Left ventricle myocardium superior (tissue), 1 donor: ENCODE results near the gene ACSL4. TPM values are rescaled to one million over a fixed set of nuclear protein-coding genes. Genes with fewer than 3 reads are reported as not detected.
"Not testable (repeated sequence)": the region's sequence is repeated elsewhere in the genome, so short reads cannot be mapped to it uniquely, and the experiment has no call there.

Experiments used
- ATAC-seq: fragments of 200-7000 bp; cut with Tn5 transposase; one replicate; pipeline ENCODE4 v1.9.1; 2020; ENCODE audit warnings: mild to moderate bottlenecking, moderate library complexity
- DNase-seq: peaks from one replicate; pipeline ENCODE4 v3.0.0-alpha.2; 2020
- intact Hi-C: fragments of 100-400 bp; cut with micrococcal nuclease; formaldehyde crosslinking; loops from one replicate; pipeline ENCODE4 v1.11.0; 2022
- long read RNA-seq: library from polyadenylated mRNA; unstranded; transcript quantifications from one replicate; pipeline ENCODE4 v2.0.0, GENCODE V29; 2021
- total RNA-seq: library from RNA; stranded (reverse); fragmentation: NEBNext Ultra II Directional; extraction: Animal tissue kit (Norgen Biotek cat#: 25700); gene quantifications from one replicate; pipeline ENCODE4 v1.2.1, GENCODE V29; 2021
- donor health status: DM: no; HTN: yes; CAD: no; lungs with severe emphysema.

ACSL4 gene
- total RNA-seq, result 33.0 TPM
- long read RNA-seq, full-length matches to known transcripts, result 8 of 48 reads
- long read RNA-seq, partial matches to known transcripts, result 32 of 48 reads
- long read RNA-seq, other reads (novel, unspliced or antisense), result 8 of 48 reads

DNA sequence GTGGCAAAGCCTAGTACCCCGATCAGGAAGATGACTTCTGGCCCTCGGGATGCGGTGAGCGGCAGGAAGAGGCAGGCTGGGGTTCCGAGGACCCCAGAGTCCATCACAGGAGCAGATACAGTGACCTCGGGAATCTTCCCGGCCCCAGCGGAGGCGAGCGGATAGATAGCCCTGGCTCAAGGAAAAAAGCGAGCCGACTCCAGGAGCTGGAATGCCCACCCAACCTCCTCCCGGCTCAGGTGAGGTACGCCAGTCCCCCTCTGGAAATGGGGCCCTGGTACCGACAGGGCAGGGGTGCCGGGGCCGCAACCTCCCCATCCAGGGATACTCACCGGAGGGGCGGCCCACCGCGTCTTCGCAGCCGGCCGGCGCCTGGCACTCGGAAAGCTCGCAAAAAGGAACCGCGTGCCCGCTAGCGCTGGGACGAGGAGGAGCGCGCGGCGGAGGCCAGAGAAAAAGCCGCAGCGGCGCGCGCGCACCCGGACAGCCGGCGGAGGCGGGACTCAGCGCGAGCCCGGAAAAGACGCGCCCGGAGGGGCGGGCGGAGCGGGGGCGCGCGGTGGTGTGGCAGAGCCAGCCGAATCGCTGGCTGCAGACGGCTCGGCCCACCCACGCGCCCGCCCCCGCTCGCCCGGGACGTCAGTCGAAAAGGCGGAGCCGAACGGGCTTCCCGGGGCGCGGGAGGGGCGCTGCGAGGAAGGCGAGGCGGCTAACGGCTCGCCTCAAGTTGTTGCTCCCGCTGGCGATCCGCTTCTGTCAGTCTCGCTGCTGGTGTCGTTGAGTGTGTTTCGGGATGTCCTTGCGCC is at the start of gene ACSL4:
ACSL4 (minus strand) TSS at position 451 of the 806 bp plus-strand sequence. CDS start 49,894 bp downstream, outside the sequence.
- ATAC-seq, result peak; percentile 100
- intact Hi-C loops, result no loop called here
- peak; percentile 94 for DNase-seq

DNA sequence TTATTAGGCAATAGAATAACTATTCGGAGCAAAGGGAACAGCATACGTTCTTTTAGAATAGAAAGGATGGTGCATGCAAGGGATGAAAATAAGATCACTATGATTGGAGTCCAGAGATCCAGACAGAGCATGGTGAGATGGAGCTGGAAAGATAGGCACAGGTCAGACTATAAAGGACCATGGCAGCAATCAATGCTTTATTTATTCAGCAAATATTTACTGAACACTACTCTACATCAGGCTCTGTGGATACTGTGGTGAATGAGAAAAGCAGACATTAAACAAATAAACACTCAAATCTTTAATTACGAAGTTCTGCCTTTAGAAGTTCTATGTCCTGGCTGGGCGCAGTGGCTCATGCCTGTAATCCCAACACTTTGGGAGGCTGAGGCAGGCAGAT is 44.7 kb upstream of the ACSL4 start:
- DNase-seq (no peak), ATAC-seq (no peak)
- intact Hi-C loops, result no loop called here

DNA sequence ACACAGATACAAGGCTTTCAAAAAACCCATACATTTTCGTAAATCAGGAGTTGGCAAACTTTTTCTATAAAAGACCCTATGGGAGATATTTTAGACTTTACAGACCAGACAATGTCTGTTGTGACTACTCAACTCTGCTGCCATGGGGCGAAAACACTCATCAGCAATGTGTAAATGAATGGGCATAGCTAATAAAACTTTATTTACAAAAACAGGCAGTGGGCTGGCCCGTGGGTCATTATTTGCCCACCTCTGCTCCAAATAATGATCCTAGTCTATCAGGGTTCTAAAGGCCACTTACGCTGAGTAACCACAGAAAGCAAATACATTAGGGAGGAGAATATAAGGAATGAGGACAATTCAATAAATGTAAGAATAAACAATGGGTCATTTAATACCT is 43.9 kb upstream of the ACSL4 start:
- intact Hi-C loops, result no loop called here
- no peak for DNase-seq
- ATAC-seq, result no peak

DNA sequence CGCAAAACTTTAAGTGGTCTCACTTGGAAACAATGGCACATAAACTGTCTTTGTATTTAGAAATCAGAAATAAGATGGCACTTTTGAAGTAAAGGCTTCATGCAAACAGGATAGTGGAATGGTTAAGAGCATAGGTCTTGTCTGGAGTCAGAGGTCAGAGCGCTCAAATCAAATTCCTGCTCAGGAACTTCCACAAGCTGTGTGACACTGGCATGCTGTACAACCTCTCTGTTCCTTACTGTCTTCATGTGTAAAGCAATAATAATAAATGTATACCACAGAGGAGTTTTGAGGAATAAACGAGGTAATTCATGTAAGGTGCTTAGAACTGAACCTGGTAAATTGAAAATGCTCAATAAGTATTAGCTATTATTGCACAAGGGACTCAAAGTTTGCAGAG is 43.4 kb upstream of the ACSL4 start:
- ATAC-seq, result no peak
- intact Hi-C loops, result no loop called here
- DNase-seq, result no peak

DNA sequence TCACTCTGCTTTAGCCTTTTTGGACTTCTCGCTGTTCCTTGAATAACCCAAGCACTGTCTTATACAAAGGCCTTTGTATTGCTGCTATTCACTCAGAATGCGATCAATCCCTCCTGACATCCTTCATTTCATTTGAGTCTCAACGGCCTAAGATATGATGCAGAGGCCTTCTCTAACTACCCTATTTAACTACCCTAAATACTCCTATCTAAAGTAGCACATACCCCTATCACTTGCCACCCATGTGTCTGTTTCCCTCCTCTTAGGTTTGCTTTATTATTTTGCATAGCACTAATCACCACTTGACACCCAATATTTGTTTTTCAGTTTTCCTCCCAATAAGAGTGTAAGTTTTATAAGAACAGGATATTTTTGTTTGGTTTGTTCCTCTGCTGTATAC is 42.3 kb upstream of the ACSL4 start:
- intact Hi-C loops, result no loop called here
- ATAC-seq (no peak), DNase-seq (no peak)

DNA sequence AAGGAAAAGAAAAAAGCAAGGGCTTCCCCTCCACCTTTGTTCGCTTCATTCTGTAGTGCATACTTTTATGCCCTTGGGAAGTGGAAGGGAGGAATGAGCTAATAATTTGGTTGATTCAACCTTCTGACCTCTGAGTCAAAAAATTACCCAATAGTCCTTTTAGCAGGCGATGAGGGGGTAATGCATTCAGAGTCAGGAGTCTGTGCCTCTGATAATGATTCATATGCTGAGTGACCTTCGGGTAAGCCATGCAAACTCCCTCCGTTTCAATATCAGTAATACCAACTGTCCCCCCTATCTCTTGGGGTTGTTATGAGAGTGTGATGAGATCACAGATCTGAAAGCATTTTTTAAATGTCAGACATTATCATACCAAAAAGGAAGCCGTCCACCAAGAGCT is 41.6 kb upstream of the ACSL4 start:
- ATAC-seq (peak; percentile 78), DNase-seq (no peak)
- intact Hi-C loops, result no loop called here

DNA sequence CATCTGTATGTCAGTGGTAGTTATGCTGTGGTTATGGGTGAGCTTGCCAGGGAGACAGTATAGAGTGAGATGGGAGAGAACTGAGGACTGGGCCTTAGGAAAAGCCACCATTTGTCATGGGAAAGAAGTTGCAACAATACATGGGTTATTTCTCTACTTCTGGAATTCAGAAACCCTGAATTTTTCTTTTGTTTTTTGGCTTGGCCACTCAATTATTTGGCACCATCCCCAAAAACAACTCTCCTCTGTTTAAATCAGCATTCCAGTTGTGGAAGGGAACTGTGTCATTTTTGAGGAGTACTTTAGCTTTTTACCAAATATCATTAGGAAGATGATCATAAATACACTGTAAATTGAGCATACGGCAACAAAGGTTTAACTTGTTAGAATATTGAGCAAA is 41.1 kb upstream of the ACSL4 start:
- ATAC-seq (no peak), DNase-seq (no peak)
- intact Hi-C loops, result no loop called here

DNA sequence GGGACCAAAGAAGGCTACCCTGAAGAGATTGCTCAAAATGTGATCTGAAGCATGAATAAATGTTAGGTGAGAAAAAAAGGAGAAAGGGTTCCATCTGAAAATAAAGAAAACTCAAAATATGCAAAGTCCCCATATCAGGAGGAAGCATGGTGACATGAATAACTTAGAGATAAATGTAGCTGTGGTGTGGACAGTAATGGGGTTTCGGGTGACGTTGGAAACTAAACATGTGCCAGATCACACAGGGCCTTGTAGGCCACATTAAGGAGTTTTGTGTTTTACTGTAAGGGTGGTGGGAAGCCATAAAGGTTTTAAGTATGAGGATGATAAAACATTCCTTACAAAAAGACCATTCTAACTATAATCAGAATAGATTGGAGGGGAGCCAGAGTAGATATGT is 40.3 kb upstream of the ACSL4 start:
- ATAC-seq (no peak), DNase-seq (no peak)
- intact Hi-C loops, result no loop called here

DNA sequence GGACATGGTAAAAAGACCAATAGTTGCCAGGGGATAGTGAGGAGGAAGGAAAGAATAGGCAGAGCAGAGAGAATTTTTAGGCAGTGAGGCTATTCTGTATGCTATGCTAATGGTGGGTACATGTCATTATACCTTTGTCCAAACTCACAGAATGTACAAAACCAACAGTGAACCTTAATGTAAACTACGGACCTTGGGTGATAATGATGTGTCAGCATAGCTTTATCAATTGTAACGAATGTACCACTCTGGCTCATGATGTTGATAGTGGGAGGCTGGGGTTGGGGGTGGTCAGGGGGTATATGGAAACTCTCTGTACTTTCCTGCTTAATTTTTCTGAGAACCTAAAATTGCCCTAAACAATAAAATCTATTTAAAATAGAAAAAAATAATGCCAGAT is 37.7 kb upstream of the ACSL4 start:
- ATAC-seq, result no peak
- intact Hi-C loops, result no loop called here
- DNase-seq, result no peak

DNA sequence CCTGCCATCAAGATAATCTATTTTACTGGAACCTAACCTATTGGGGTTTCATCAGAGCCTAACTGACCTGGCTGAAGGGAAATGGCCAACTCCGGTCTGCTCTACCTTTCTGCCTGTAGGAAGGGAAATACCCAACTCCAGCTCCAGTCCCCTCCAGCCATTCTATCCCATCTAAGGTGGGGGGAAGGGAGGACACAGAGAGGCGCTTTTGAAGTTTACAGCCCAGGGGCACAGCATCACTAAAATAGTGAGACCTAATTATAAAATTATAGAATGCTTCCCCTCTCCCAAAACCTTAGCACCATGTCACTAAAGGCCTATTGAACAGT is 27.8 kb upstream of the ACSL4 start:
- intact Hi-C loops, result no loop called here
- DNase-seq (no peak), ATAC-seq (no peak)

DNA sequence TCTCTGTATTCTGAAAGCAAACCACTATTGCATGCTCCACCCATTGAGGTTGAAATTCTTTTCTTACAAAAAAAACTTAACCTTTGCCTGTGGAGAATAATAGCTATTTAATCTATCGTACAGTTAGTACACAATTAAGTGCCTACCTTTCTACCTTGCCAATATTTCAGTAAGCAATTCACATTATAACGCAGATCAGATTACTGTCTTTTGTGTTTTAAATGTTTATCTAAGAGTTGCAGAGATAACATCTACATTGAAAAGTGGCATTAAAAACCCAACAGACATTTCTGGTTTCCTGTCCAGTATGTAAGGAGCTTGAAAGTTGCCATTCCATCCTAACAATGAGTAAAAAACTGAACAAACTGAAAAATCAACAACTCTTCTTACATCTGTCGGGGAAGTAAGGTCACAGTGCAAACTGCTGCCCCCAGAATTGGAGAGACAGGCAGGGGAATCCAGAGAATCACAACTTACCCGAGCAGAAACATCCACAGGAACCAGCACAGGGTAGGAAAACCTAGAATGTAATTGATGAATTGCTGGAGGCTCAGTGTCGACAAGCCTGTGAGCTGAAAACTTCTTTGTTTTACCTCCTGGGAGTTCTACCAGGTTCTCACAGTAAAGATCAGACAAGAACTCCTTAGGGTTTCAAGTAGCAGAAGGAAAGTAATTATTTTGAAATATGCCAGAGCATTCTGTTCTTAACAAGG is 27.3 kb upstream of the ACSL4 start:
- intact Hi-C loops, result no loop called here
- DNase-seq (no peak), ATAC-seq (no peak)

DNA sequence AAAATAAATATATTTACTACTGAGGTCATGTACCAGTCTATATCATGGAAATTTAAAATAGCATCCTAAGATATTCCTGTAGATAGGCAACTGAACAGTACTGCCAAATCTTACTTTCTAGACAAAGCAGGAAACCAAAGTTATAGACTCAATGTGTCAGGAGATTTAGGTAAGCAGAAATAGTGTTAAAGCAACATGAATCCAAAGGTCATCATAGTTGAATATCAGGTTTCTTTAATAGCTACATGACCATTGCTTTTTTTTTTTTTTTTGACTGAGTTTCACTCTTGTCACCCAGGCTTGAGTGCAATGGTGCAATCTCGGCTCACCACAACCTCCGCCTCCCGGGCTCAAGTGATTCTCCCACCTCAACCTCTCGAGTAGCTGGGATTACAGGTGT is 20.2 kb upstream of the ACSL4 start:
- no peak for DNase-seq
- no peak for ATAC-seq
- intact Hi-C loops, result no loop called here

DNA sequence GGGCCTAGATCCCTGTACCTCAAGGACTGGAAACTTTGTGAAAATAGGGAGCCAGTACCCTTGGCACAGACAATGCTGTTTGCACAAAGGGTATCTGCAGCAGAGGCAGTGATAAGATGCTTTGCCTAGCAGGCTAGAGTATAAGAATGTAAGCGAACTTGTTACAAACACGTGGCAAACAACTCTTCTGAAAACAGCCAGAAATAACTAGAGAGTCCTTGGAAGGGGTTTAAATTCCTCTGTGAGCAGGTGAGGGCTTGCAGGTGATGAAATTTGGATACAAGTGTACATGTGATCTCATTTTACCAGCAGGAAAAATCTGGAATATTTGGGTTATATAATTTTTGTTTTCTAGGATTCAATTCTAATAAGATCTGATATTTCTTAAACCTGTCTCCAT is 18.6 kb upstream of the ACSL4 start:
- ATAC-seq (no peak), DNase-seq (no peak)
- intact Hi-C loops, result no loop called here

DNA sequence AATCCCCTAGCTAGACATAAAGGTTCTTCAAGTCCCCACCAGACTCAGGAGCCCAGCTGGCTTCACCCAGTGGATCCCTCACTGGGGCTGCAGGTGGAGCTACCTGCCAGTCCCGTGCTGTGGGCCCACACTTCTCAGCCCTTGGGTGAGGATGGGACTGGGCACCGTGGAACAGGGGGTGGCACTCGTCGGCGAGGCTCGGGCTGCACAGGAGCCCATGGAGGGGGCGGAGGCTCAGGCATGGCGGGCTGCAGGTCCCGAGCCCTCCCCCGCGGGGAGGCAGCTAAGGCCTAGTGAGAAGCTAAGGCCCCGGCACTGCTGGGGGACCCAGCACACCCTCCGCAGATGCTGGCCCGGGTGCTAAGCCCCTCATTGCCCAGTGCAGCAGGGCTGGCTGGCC is 16.1 kb upstream of the ACSL4 start:
- ATAC-seq (no peak), DNase-seq (no peak)
- intact Hi-C loops, result no loop called here

DNA sequence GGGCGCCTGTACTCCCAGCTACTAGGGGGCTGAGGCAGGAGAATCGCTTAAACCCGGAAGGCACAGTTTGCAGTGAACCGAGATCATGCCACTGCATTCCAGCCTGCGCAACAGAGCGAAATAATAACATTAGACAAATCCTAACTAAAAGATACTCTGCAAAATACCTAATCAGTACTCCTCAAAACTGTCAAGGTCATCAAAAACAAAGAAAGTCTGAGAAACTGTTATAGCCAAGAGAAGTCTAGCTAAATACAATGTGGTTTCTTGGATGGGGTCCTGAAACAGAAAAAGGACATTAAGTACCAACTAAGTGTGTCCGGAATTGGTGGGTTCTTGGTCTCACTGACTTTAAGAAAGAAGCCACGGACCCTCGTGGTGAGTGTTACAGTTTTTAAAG is 14.6 kb upstream of the ACSL4 start:
- no peak for DNase-seq
- intact Hi-C loops, result no loop called here
- ATAC-seq, result no peak

DNA sequence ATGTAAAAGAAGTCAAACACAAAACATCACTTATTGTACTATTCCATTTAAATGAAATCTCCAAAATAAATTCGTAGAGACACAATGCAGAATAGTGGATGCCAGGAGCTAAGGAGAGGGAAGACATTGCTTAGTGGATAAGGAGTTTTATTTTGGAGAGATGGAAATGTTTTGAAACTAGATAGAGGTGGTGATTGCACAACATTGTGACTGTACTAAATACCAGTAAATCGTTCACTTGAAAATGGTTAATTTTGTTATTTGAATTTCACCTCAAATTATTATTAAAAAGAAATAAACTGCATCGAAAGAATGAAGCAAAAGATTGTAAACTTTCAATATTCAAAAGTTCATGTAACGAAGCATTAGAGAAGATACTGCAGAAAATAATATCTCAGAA is 9.7 kb upstream of the ACSL4 start:
- intact Hi-C loops, result no loop called here
- ATAC-seq (no peak), DNase-seq (no peak)

DNA sequence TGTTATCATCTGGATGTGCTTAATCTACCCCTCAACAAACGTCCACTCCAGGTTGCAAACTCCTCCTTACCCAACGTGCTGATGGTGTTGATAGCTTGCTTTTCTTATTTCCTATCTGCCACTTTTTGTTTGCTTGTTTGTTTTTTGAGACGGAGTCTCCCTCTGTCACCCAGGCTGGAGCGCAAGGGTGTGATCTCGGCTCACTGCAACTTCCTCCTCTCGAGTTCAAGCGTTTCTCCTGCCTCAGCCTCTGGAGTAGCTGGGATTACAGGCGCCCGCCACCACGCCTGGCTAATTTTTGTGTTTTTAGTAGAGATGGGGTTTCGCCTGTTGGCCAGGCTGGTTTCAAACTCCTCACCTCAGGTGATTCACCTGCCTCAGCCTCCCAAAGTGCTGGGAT is 7.8 kb upstream of the ACSL4 start:
- intact Hi-C loops, DNase-seq, ATAC-seq: not testable (repeated sequence)

DNA sequence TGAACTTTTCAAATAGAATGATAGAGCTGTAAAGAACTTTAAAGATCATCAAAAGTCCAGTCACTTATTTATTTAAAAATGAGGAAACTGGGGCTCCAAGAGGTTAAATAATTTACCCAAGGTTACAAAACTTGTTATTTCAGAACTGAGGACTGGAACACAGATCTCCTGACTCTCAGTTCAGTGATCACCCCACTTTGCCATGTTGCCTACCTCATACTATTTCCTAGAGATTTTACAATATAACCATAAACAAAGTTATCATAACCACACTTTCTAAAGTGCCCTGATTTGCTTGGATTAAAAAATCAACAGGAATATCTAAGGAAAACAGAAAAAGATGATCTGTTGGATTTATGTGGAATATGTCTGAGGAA is 7.4 kb upstream of the ACSL4 start:
- intact Hi-C loops, result no loop called here
- ATAC-seq (no peak), DNase-seq (no peak)

DNA sequence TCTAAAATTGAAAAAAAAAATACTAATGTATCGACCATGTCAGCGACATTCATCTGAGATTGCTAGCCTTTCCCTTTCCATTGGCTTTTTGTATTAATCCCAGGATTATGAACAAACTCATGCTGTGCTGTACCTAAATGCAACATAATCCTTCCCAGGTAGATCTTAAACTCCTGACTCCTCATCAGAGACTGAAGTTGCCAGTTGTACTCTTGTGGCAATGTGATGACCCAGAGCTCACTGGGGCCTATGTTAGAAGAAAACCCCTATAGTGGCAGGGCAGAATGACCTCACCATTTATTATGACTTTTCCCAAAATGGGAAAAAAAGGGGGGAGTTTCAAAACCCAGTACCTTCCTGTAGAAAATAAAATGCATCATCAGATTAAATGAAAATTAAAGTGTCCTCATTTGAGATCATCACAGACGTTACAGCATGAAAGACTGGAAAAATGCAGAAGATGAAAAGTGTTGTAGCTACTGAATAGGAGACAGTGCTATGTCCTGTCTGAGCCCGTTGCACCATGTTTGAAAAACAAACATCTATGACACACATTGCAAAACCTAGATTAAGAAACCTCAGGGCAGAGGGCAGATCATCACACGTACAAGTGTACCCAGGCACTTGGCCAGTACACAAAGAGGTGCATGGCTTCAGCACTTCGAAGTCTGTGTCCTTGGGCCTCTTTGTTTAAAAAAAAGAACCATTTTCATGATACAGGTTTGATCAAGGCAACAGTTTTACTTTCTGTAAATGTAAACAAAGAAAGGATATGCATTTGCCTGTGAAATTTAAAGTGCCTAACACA is 6.8 kb upstream of the ACSL4 start:
- intact Hi-C loops, result no loop called here
- DNase-seq, result no peak
- ATAC-seq, result no peak

DNA sequence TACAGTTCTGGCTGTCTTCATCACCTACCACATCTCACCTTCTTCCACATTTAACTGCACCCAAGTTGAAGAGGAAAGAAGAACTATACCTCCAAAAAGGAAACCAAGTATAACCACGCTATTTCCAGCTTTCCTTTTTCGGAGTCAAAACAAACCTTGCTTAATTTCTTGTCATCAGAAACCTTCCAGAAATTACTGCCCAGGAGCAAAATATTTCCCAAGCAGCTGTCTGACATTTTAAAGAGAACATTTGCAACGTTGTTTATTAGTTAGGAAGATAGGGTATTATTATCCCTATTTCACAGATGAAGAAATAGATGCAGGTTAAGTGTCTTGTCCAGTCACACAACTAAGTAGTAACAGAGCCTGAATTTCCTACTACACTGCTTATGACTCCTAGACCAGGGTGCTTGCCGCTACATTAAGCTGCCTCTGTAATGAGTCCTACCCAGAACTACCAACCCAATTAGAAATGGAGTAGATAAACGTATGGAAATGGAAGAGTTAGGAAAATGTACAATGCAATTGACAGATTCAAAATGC is 2.2 kb upstream of the ACSL4 start:
- intact Hi-C loops, result no loop called here
- no peak for ATAC-seq

More for the DNA sequence above, 2.2 kb upstream of the ACSL4 start:
- DNase-seq, result no peak
